ENCODE results near the gene NR2F1-AS1. TPM values are rescaled to one million over a fixed set of nuclear protein-coding genes. Genes with fewer than 3 reads are reported as not detected.

NR2F1-AS1 gene
- total RNA-seq: not detected
- polyA plus RNA-seq: not detected

GRCh38 chr5:93580927-93581445, at the start of gene NR2F1-AS1:
NR2F1-AS1 (minus strand) TSS chr5:93581219.
- H3K4me1 Mint-ChIP-seq: peaks cover 12 to 37% (median 21%) of the 10 kb centered on the region in 4 donors
- H3K27ac ChIP-seq (ENCODE audit: low read depth, low read length): no peak within 1 kb of the TSS
- peaks cover 52% of the 10 kb centered on the region for H3K4me1 ChIP-seq (ENCODE audit: insufficient read depth, low read length)
- POLR2A ChIA-PET (ENCODE audit: partially characterized antibody): no interaction called here
- peak within 1 kb of the TSS in 4 of 7 donors; percentile 26 to 76 (median 64) for H3K27ac Mint-ChIP-seq
- peak within 1 kb of the TSS; percentile 39 to 62 for H3K4me3 ChIP-seq (ENCODE audit: low read length in 2 of 2)
- H3K27me3 ChIP-seq (ENCODE audit: insufficient read depth, low read length): peaks cover 64% of the 10 kb centered on the region
- H3K36me3 Mint-ChIP-seq: peaks cover 0 to 1% of the 10 kb centered on the region in 2 donors
- H3K9me3 Mint-ChIP-seq: peaks cover 0 to 6% (median 0%) of the 10 kb centered on the region in 8 donors
- intact Hi-C loops (cut with micrococcal nuclease): loop anchor here (1.0 to 10.0 kb wide), 6 partner anchors 32 to 1271 kb away; partner anchors contain the start of genes KIAA0825 and SLF1
- no peaks in the 10 kb centered on the region for H3K36me3 ChIP-seq (ENCODE audit: insufficient read depth, low read length)
- peaks cover 42 to 46% of the 10 kb centered on the region in 2 donors for H3K27me3 Mint-ChIP-seq
- peak within 1 kb of the TSS in 7 of 8 donors; percentile 78 to 91 (median 85) for H3K4me3 Mint-ChIP-seq
- no peaks in the 10 kb centered on the region for H3K9me3 ChIP-seq (ENCODE audit: control insufficient read depth in 1 of 2, low read length in 2 of 2)
- no peak for DNase-seq
- CTCF ChIA-PET (ENCODE audit: partially characterized antibody): interaction anchor here (0.9 to 3.5 kb wide), 2 partner anchors 220 to 335 kb away, joined by 3 to 11 read pairs; no protein-coding TSS in a partner anchor

GRCh38 chr5:93626801-93627200, 45.8 kb upstream of the NR2F1-AS1 start:
- ChIA-PET CTCF (ENCODE audit: partially characterized antibody) (no interaction called here), POLR2A (ENCODE audit: partially characterized antibody) (no interaction called here)
- no peak for DNase-seq
- Mint-ChIP-seq H3K27me3 (no peaks in the 10 kb centered on the region), H3K27ac (peak overlapping the region in 1 of 7 donors; percentile 25), H3K4me3 (no peak overlapping the region), H3K9me3 (no peaks in the 10 kb centered on the region), H3K4me1 (peaks cover 8 to 15% (median 12%) of the 10 kb centered on the region in 4 donors), H3K36me3 (peaks cover 1 to 13% of the 10 kb centered on the region in 2 donors)
- Histone ChIP-seq H3K27me3 (ENCODE audit: insufficient read depth, low read length) (no peaks in the 10 kb centered on the region), H3K4me1 (ENCODE audit: insufficient read depth, low read length) (peaks cover 9% of the 10 kb centered on the region), H3K4me3 (ENCODE audit: low read length in 2 of 2) (no peak overlapping the region), H3K27ac (ENCODE audit: low read depth, low read length) (no peak overlapping the region), H3K9me3 (ENCODE audit: control insufficient read depth in 1 of 2, low read length in 2 of 2) (no peaks in the 10 kb centered on the region), H3K36me3 (ENCODE audit: insufficient read depth, low read length) (no peaks in the 10 kb centered on the region)
- intact Hi-C loops (cut with micrococcal nuclease): no loop called here

GRCh38 chr5:93623153-93623552, 42.1 kb upstream of the NR2F1-AS1 start:
- no peak overlapping the region for H3K4me3 ChIP-seq (ENCODE audit: low read length in 2 of 2)
- Mint-ChIP-seq H3K9me3 (peaks cover 0 to 3% (median 0%) of the 10 kb centered on the region in 8 donors), H3K27ac (peak overlapping the region; percentile 49 to 99 (median 88)), H3K36me3 (peaks cover 4 to 6% of the 10 kb centered on the region in 2 donors), H3K4me3 (peak overlapping the region in 1 of 8 donors; percentile 40), H3K27me3 (peaks cover 2 to 6% of the 10 kb centered on the region in 2 donors), H3K4me1 (peaks cover 22 to 28% (median 22%) of the 10 kb centered on the region in 4 donors)
- ChIA-PET CTCF (ENCODE audit: partially characterized antibody) (no interaction called here), POLR2A (ENCODE audit: partially characterized antibody) (no interaction called here)
- H3K27me3 ChIP-seq (ENCODE audit: insufficient read depth, low read length): no peaks in the 10 kb centered on the region
- no peak overlapping the region for H3K27ac ChIP-seq (ENCODE audit: low read depth, low read length)
- DNase-seq: no peak
- intact Hi-C loops (cut with micrococcal nuclease): loop anchor here (5.0 kb wide), 1 partner anchor 489 kb away; a partner anchor contains a TSS
- H3K36me3 ChIP-seq (ENCODE audit: insufficient read depth, low read length): no peaks in the 10 kb centered on the region
- H3K9me3 ChIP-seq (ENCODE audit: control insufficient read depth in 1 of 2, low read length in 2 of 2): no peaks in the 10 kb centered on the region
- H3K4me1 ChIP-seq (ENCODE audit: insufficient read depth, low read length): peaks cover 21% of the 10 kb centered on the region

DNA sequence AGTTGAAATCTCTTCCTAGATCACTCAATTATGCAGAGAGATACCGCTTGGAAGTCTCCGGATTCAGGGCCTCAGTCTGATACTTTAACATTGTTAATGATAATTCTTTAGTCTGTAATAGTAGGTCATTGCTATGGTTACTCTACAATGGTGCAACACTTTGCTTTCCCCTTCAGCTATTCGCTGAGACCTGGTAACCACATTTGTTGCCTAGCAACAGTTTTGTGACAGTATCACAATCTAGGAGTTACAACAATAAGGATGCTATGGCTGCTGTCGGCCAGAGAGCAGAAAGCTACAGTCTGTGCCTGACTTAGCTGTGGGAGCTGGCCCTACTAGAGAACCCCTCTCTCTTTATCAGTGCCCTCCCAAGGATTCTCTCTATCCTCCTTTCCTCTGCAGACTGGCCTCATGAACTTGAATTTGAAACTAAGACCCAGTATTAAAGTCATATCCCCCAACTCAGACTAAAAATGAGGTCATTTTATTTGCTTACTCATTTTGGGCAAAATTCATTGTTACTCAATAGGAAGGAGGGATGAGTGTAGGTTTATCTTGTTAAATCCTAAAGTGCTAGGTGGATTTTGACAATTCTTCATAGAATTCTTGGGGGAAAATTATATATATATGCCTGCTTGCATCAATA, 41.3 kb upstream of the NR2F1-AS1 start:
- CTCF ChIA-PET (ENCODE audit: partially characterized antibody): interaction anchor here (1.0 to 2.3 kb wide), 4 partner anchors 10 to 181 kb away, joined by 3 to 11 read pairs (median 3); partner anchors contain the start of gene NR2F1
- H3K4me3 ChIP-seq (ENCODE audit: low read length in 2 of 2): no peak overlapping the region
- H3K27me3 ChIP-seq (ENCODE audit: insufficient read depth, low read length): no peaks in the 10 kb centered on the region
- H3K27ac ChIP-seq (ENCODE audit: low read depth, low read length): no peak overlapping the region
- peak; percentile 72 to 89 (median 83) for DNase-seq
- Mint-ChIP-seq H3K36me3 (peaks cover 4 to 6% of the 10 kb centered on the region in 2 donors), H3K27ac (peak overlapping the region; percentile 88 to 99 (median 94)), H3K4me3 (peak overlapping the region; percentile 40 to 73 (median 63)), H3K27me3 (peaks cover 2 to 6% of the 10 kb centered on the region in 2 donors), H3K4me1 (peaks cover 22 to 28% (median 22%) of the 10 kb centered on the region in 4 donors), H3K9me3 (peaks cover 0 to 3% (median 0%) of the 10 kb centered on the region in 8 donors)
- no peaks in the 10 kb centered on the region for H3K9me3 ChIP-seq (ENCODE audit: control insufficient read depth in 1 of 2, low read length in 2 of 2)
- H3K4me1 ChIP-seq (ENCODE audit: insufficient read depth, low read length): peaks cover 21% of the 10 kb centered on the region
- no peaks in the 10 kb centered on the region for H3K36me3 ChIP-seq (ENCODE audit: insufficient read depth, low read length)
- intact Hi-C loops (cut with micrococcal nuclease): loop anchor here (5.0 kb wide), 1 partner anchor 490 kb away; a partner anchor contains a TSS
- POLR2A ChIA-PET (ENCODE audit: partially characterized antibody): no interaction called here

DNA sequence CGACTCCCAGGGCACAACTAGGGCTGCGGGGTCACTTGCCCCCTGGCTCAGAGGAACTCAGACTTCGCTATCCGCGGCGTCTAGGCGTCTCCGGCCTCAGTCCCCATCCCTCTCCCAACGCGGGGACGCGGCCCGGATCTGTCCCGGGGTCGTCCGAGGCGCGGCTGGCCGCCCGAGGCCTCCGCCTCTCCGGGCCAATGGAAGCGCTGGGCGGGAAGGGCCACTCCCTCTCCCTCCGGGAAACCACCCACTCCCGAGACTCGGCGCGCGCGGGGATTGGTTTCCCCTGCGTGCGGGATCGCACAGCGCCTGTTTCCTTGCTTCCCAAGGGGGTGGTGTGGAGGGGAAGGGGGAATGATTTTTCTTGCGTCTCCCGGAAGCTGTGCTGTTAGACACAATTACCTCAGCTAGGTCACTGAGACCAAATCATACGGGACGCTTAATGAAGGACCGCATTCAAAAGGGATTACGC, 40.3 kb upstream of the NR2F1-AS1 start:
- Mint-ChIP-seq H3K9me3 (peaks cover 0 to 3% (median 0%) of the 10 kb centered on the region in 8 donors), H3K4me3 (peak overlapping the region; percentile 59 to 77 (median 68)), H3K4me1 (peaks cover 22 to 28% (median 22%) of the 10 kb centered on the region in 4 donors), H3K27me3 (peaks cover 4 to 6% of the 10 kb centered on the region in 2 donors), H3K27ac (peak overlapping the region; percentile 84 to 99 (median 91)), H3K36me3 (peaks cover 4 to 6% of the 10 kb centered on the region in 2 donors)
- H3K27me3 ChIP-seq (ENCODE audit: insufficient read depth, low read length): no peaks in the 10 kb centered on the region
- H3K27ac ChIP-seq (ENCODE audit: low read depth, low read length): peak overlapping the region; percentile 36
- CTCF ChIA-PET (ENCODE audit: partially characterized antibody): interaction anchor here (0.7 to 2.3 kb wide), 7 partner anchors 9 to 182 kb away, joined by 3 to 11 read pairs (median 3); no protein-coding TSS in a partner anchor
- DNase-seq: peak in 1 of 5 donors; percentile 51
- H3K4me1 ChIP-seq (ENCODE audit: insufficient read depth, low read length): peaks cover 21% of the 10 kb centered on the region
- intact Hi-C loops (cut with micrococcal nuclease): loop anchor here (5.0 kb wide), 1 partner anchor 491 kb away; a partner anchor contains a TSS
- no peaks in the 10 kb centered on the region for H3K9me3 ChIP-seq (ENCODE audit: control insufficient read depth in 1 of 2, low read length in 2 of 2)
- peak overlapping the region in 1 of 2 donors; percentile 25 for H3K4me3 ChIP-seq (ENCODE audit: low read length in 2 of 2)
- no peaks in the 10 kb centered on the region for H3K36me3 ChIP-seq (ENCODE audit: insufficient read depth, low read length)
- POLR2A ChIA-PET (ENCODE audit: partially characterized antibody): interaction anchor here (1.0 kb wide), 1 partner anchor 33 kb away, joined by 4 read pairs; no protein-coding TSS in a partner anchor

- Mint-ChIP-seq H3K36me3 (peaks cover 4 to 6% of the 10 kb centered on the region in 2 donors), H3K4me3 (peak overlapping the region; percentile 81 to 97 (median 92)), H3K27ac (peak overlapping the region; percentile 87 to 96 (median 94)), H3K27me3 (peaks cover 4 to 6% of the 10 kb centered on the region in 2 donors), H3K4me1 (peaks cover 22 to 28% (median 22%) of the 10 kb centered on the region in 4 donors), H3K9me3 (peaks cover 0 to 3% (median 0%) of the 10 kb centered on the region in 8 donors)
- Histone ChIP-seq H3K9me3 (ENCODE audit: control insufficient read depth in 1 of 2, low read length in 2 of 2) (no peaks in the 10 kb centered on the region), H3K27me3 (ENCODE audit: insufficient read depth, low read length) (no peaks in the 10 kb centered on the region), H3K4me1 (ENCODE audit: insufficient read depth, low read length) (peaks cover 21% of the 10 kb centered on the region), H3K27ac (ENCODE audit: low read depth, low read length) (peak overlapping the region; percentile 36), H3K4me3 (ENCODE audit: low read length in 2 of 2) (peak overlapping the region; percentile 37 to 67), H3K36me3 (ENCODE audit: insufficient read depth, low read length) (no peaks in the 10 kb centered on the region)
- peak; percentile 63 to 79 (median 68) for DNase-seq
- ChIA-PET CTCF (ENCODE audit: partially characterized antibody) (interaction anchor here (0.7 to 2.3 kb wide), 7 partner anchors 9 to 183 kb away, joined by 3 to 11 read pairs (median 3); no protein-coding TSS in a partner anchor), POLR2A (ENCODE audit: partially characterized antibody) (interaction anchor here (0.6 to 1.0 kb wide), 2 partner anchors 33 to 35 kb away, joined by 4 read pairs; no protein-coding TSS in a partner anchor)
- intact Hi-C loops (cut with micrococcal nuclease): loop anchor here (5.0 kb wide), 1 partner anchor 492 kb away; a partner anchor contains a TSS
Measured at GRCh38 chr5:93620487-93621326, 39.7 kb upstream of the NR2F1-AS1 start.

Measured in CD4-positive, alpha-beta memory T cell (primary cell).